ENCODE results near the gene EIF4E.
"Not testable (repeated sequence)": the region's sequence is repeated elsewhere in the genome, so short reads cannot be mapped to it uniquely, and the experiment has no call there.

Gene EIF4E

GRCh38 chr4:98903561-98903960 is 25.4 kb downstream of the EIF4E start:
- peak; percentile 36 for DNase-seq (ENCODE audit: low read depth)
- no peak for TF ChIP-seq CTCF (IDR thresholded peaks at IDR 0.05; ENCODE audit: control insufficient read depth, extremely low read depth, insufficient read depth)
- H3K4me3 ChIP-seq (ENCODE audit: low read depth, low read length): no peak overlapping the region

GRCh38 chr4:98899277-98899676 is 29.7 kb downstream of the EIF4E start:
- H3K4me3 ChIP-seq (ENCODE audit: low read depth, low read length): no peak overlapping the region
- no peak for TF ChIP-seq CTCF (IDR thresholded peaks at IDR 0.05; ENCODE audit: control insufficient read depth, extremely low read depth, insufficient read depth)
- DNase-seq (ENCODE audit: low read depth): no peak

DNA sequence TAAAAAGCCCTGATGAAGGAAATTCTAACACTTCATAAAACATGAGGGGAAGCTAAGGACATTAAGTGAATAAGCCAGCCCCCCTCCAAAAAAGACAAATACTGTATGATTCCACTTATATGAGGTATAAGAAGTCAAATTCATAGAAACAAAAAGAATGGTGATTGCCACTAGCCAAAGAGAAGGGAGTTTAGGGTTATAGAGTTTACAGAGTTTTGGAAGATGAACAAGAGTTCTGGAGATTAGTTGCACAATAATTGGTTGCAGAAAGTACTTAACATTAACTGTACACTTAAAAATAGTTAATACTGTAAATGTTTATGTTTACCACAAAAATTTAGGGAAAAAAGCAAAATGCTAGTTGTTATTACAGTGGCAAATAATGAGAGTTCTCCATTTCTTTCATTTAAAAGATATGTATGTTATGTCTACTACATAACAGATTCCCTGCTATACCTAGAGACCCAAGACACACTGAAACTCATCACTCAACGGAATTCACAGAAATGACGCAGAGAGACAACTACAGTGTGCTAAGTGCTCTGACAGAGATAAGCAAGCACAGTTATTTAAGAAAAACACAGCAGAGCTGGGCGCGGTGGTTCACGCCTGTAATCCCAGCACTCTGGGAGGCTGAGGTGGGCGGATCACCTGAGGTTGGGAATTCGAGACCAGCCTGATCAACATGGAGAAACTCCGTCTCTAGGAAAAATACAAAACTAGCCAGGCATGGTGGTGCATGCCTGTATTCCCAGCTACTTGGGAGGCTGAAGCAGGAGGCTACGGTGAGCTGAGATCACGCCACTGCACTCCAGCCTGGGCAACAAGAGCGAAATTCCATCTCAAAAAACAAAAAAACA is 37.2 kb downstream of the EIF4E start:
- TF ChIP-seq CTCF (IDR thresholded peaks at IDR 0.05; ENCODE audit: control insufficient read depth, extremely low read depth, insufficient read depth): no peak
- no peak overlapping the region for H3K4me3 ChIP-seq (ENCODE audit: low read depth, low read length)
- no peak for DNase-seq (ENCODE audit: low read depth)

- no peak for TF ChIP-seq CTCF (IDR thresholded peaks at IDR 0.05; ENCODE audit: control insufficient read depth, extremely low read depth, insufficient read depth)
- no peak overlapping the region for H3K4me3 ChIP-seq (ENCODE audit: low read depth, low read length)
- DNase-seq (ENCODE audit: low read depth): no peak
These were observed 38.1 kb downstream of the EIF4E start for GRCh38 chr4:98890702-98891455.

DNA sequence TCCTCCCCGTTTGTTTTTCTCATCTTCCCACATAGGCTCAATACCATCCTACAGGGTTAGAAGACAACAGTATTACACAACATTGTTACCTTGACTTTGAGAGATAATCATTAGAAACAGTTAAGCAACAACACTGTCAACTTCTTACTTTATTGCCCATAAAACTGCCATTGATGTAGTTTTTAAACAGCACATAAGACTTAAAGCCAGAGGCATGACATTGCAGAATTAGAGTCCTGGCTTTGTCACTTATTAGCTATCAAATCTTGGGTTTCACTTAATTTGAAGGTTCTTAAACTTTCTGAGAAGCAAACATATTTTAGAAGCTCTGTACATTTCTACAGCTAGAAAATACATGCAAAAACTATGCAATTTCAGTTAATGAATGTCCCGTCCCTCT is 41.8 kb downstream of the EIF4E start:
- no peak for TF ChIP-seq CTCF (IDR thresholded peaks at IDR 0.05; ENCODE audit: control insufficient read depth, extremely low read depth, insufficient read depth)
- no peak for DNase-seq (ENCODE audit: low read depth)
- no peak overlapping the region for H3K4me3 ChIP-seq (ENCODE audit: low read depth, low read length)

DNA sequence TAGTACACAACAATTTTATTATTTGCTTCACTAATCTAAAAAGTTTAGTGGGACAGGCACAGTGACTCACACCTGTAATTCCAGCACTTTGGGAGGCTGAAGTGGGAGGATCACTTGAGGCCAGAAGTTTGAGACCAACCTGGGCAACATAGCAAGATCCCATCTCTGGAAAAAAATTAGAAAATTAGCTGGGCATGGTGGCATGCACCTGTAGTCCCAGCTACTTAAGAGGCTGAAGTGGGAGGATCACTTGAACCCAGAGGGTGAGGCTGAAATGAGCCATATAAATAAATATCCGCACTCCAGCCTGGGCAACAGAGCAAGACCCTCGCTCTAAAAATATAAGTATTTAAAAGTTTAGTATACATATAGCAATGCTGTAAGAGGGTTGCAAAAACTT is 42.6 kb downstream of the EIF4E start:
- not testable (repeated sequence) for H3K4me3 ChIP-seq (ENCODE audit: low read depth, low read length); DNase-seq (ENCODE audit: low read depth)

DNA sequence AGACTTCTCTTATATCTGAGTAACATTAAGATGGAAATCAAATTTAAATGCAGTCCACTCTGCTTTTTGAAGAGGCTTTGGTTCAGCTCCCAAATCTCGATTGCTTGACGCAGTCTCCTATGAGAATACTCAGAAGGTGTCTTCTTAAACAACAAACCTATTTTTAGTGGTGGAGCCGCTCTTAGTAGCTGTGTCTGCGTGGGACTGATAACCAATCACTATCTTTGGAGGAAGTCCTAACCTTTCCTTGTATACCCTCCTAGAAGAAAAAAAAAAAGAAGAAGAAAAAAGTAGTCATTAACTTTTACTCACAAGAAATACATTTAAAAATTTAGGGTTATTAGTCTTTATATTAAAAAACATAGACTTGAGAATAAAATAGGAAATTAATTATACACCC is 48.0 kb downstream of the EIF4E start:
- not testable (repeated sequence) for DNase-seq (ENCODE audit: low read depth)

DNA sequence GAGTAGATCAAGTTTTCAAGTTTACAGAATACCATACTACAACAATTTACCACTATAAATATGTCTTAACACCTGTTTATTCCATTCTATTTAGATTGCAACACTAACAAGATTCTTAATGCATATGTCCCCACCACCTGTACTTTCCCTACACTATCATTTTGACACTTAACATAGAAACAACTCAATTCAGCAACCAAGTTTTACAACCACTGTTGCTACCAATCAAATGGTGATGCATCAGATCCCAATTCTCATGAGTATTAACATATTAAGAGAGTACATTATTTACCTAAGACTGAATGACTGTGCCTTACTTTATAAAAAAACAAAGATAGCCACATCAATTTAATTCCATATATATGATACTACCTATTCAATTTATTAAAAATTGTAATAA is 49.4 kb downstream of the EIF4E start:
- no peak for TF ChIP-seq CTCF (IDR thresholded peaks at IDR 0.05; ENCODE audit: control insufficient read depth, extremely low read depth, insufficient read depth)
- DNase-seq (ENCODE audit: low read depth): no peak
- no peak overlapping the region for H3K4me3 ChIP-seq (ENCODE audit: low read depth, low read length)

More for the DNA sequence above, 48.0 kb downstream of the EIF4E start:
- H3K4me3 ChIP-seq (ENCODE audit: low read depth, low read length): not testable (repeated sequence)

All from LNCaP clone FGC (cell line).